Endodermal cell (in vitro differentiated cells): ENCODE data around the gene CLIC5. TPM values are rescaled to one million over a fixed set of nuclear protein-coding genes. Genes with fewer than 3 reads are reported as not detected.

Experiments used
- DNase-seq: peaks from one replicate; pipeline ENCODE4 v3.0.0-alpha.2; 2017
- H3K27ac ChIP-seq: 2 replicates; pipeline ENCODE4 v1.5.1; 2013; ENCODE audit warnings: mild to moderate bottlenecking, low read depth, low read length, moderate library complexity
- H3K27me3 ChIP-seq: 2 replicates; pipeline ENCODE4 v1.6.1; 2013; ENCODE audit warnings: mild to moderate bottlenecking, low read length, moderate library complexity; ENCODE audit not compliant: insufficient read depth, control insufficient read depth, poor library complexity, severe bottlenecking
- H3K36me3 ChIP-seq: 2 replicates; pipeline ENCODE4 v1.7.0; 2013; ENCODE audit warnings: mild to moderate bottlenecking, low read length, moderate library complexity; ENCODE audit not compliant: control insufficient read depth, insufficient read depth
- H3K4me1 ChIP-seq: one replicate; pipeline ENCODE4 v1.7.0; 2013; ENCODE audit warnings: low read length; ENCODE audit not compliant: control insufficient read depth, insufficient read depth
- H3K4me3 ChIP-seq: 2 replicates; pipeline ENCODE4 v1.5.1; 2013; ENCODE audit warnings: mild to moderate bottlenecking, low read length, moderate library complexity
- H3K9ac ChIP-seq: 2 replicates; pipeline ENCODE4 v1.6.1; 2013; ENCODE audit warnings: mild to moderate bottlenecking, low read length, moderate library complexity; ENCODE audit not compliant: poor library complexity, severe bottlenecking; ENCODE audit errors: extremely low read depth
- H3K9me3 ChIP-seq: 2 replicates; pipeline ENCODE4 v1.6.1; 2013; ENCODE audit warnings: mild to moderate bottlenecking, low read length, moderate library complexity; ENCODE audit not compliant: control insufficient read depth
- H3K27ac Mint-ChIP-seq: 2 replicates; pipeline ENCODE4 v1.8.0; 2020; ENCODE audit warnings: mixed read lengths
- H3K27me3 Mint-ChIP-seq: 2 replicates; pipeline ENCODE4 v1.8.0; 2021; ENCODE audit warnings: mild to moderate bottlenecking, mixed read lengths; ENCODE audit not compliant: insufficient read depth
- H3K36me3 Mint-ChIP-seq: 2 replicates; pipeline ENCODE4 v1.8.0; 2020; ENCODE audit warnings: low read depth, mixed read lengths
- H3K4me1 Mint-ChIP-seq: 2 replicates; pipeline ENCODE4 v1.8.0; 2020; ENCODE audit warnings: mixed read lengths
- H3K4me3 Mint-ChIP-seq: 2 replicates; pipeline ENCODE4 v1.8.0; 2020; ENCODE audit warnings: mild to moderate bottlenecking, moderate library complexity, mixed read lengths
- H3K9me3 Mint-ChIP-seq: 2 replicates; pipeline ENCODE4 v1.8.0; 2020; ENCODE audit warnings: mild to moderate bottlenecking, mixed read lengths
- CTCF ChIP-seq: fragments of 200-600 bp; sonication (generic); conservative IDR thresholded peaks from 2 replicates; pipeline ENCODE4 v1.5.0; 2021; ENCODE audit warnings: antibody characterized with exemption, mild to moderate bottlenecking
- WGBS, 2 experiments: methylation state at CpG; one replicate each; pipeline versions ENCODE4 v1.1.5 to v1.1.7; 2013; ENCODE audit warnings: missing lambda C conversion rate in 2 of 2, mixed read lengths in 1 of 2; ENCODE audit not compliant: insufficient coverage in 1 of 2, insufficient read length in 1 of 2; 5-methylcytosine and 5-hydroxymethylcytosine counted together
- total RNA-seq, 2 donors: library from RNA; stranded (reverse); fragmentation: NEBNext Ultra II Directional in 1 of 2; extraction: Animal tissue kit (Norgen Biotek cat#: 25700) in 1 of 2; gene quantifications; 2 replicates in 1 of 2; 3 replicates in 1 of 2; pipeline ENCODE4 v1.2.1, GENCODE V29; 2021

Gene CLIC5
- total RNA-seq, 2 donors from 2014 or later: 0.11 TPM; not detected in 1

- H3K4me1 Mint-ChIP-seq: no peaks in the 10 kb centered on the region
- H3K27ac ChIP-seq: no peak overlapping the region
- H3K36me3 Mint-ChIP-seq: no peaks in the 10 kb centered on the region
- TF ChIP-seq CTCF: no peak
- no peaks in the 10 kb centered on the region for H3K4me1 ChIP-seq
- no peaks in the 10 kb centered on the region for H3K27me3 Mint-ChIP-seq
- H3K27ac Mint-ChIP-seq: no peak overlapping the region
- 92% methylated on average over 4 of the region's 4 CpGs; no CpG with 5 or more reads in 1 of the 2 experiments for WGBS, 2 experiments
- no peak overlapping the region for H3K9ac ChIP-seq
- no peaks in the 10 kb centered on the region for H3K27me3 ChIP-seq
- peaks cover 5% of the 10 kb centered on the region for H3K9me3 ChIP-seq
- H3K4me3 ChIP-seq: no peak overlapping the region
- H3K9me3 Mint-ChIP-seq: no peaks in the 10 kb centered on the region
- no peak for DNase-seq
- H3K4me3 Mint-ChIP-seq: no peak overlapping the region
- no peaks in the 10 kb centered on the region for H3K36me3 ChIP-seq
Observed at GRCh38 chr6:45959534-45960145, 56.0 kb downstream of the CLIC5 start.

- Histone ChIP-seq H3K27me3 (no peaks in the 10 kb centered on the region), H3K9ac (no peak overlapping the region), H3K36me3 (no peaks in the 10 kb centered on the region), H3K4me1 (no peaks in the 10 kb centered on the region), H3K9me3 (no peaks in the 10 kb centered on the region), H3K27ac (no peak overlapping the region), H3K4me3 (no peak overlapping the region)
- Mint-ChIP-seq H3K27ac (no peak overlapping the region), H3K36me3 (no peaks in the 10 kb centered on the region), H3K4me3 (no peak overlapping the region), H3K27me3 (no peaks in the 10 kb centered on the region), H3K9me3 (no peaks in the 10 kb centered on the region), H3K4me1 (no peaks in the 10 kb centered on the region)
- 89 to 93% methylated on average over 5 to 7 of the region's 7 CpGs for WGBS, 2 experiments
- no peak for DNase-seq
- TF ChIP-seq CTCF: no peak
Observed at GRCh38 chr6:45956663-45957062, 59.0 kb downstream of the CLIC5 start.

- peak; percentile 24 for TF ChIP-seq CTCF
- 29 to 52% methylated on average over 2 to 5 of the region's 5 CpGs for WGBS, 2 experiments
- no peak overlapping the region for H3K4me3 ChIP-seq
- Mint-ChIP-seq H3K4me3 (no peak overlapping the region), H3K36me3 (no peaks in the 10 kb centered on the region), H3K9me3 (no peaks in the 10 kb centered on the region), H3K4me1 (no peaks in the 10 kb centered on the region), H3K27me3 (peaks cover 2% of the 10 kb centered on the region), H3K27ac (no peak overlapping the region)
- H3K27ac ChIP-seq: no peak overlapping the region
- H3K9me3 ChIP-seq: no peaks in the 10 kb centered on the region
- H3K9ac ChIP-seq: no peak overlapping the region
- no peaks in the 10 kb centered on the region for H3K4me1 ChIP-seq
- no peaks in the 10 kb centered on the region for H3K36me3 ChIP-seq
- no peaks in the 10 kb centered on the region for H3K27me3 ChIP-seq
- no peak for DNase-seq
Observed at GRCh38 chr6:45956176-45956575, 59.5 kb downstream of the CLIC5 start.
